ENCODE measurements around the gene COPS2.

DNA sequence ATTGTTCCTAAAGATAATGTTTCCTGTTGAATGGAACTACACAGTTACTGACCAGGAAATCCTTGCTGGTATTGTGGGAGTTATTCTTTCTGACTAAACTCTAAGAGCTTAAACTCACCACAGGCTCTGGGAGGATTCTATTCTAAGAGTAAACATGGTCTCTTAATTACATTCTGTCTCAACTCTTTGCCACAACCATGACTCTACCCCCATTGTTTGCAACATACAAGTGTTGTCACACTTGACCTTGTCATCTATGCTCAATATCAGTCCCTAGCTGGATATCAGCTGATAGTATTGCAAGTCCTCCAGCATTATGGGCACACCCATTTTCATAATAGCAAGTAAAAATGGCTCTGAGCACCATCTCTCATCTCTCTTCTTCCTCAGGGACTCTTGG, 79.5 kb downstream of the COPS2 start:
- TF ChIP-seq, protein P1, sequence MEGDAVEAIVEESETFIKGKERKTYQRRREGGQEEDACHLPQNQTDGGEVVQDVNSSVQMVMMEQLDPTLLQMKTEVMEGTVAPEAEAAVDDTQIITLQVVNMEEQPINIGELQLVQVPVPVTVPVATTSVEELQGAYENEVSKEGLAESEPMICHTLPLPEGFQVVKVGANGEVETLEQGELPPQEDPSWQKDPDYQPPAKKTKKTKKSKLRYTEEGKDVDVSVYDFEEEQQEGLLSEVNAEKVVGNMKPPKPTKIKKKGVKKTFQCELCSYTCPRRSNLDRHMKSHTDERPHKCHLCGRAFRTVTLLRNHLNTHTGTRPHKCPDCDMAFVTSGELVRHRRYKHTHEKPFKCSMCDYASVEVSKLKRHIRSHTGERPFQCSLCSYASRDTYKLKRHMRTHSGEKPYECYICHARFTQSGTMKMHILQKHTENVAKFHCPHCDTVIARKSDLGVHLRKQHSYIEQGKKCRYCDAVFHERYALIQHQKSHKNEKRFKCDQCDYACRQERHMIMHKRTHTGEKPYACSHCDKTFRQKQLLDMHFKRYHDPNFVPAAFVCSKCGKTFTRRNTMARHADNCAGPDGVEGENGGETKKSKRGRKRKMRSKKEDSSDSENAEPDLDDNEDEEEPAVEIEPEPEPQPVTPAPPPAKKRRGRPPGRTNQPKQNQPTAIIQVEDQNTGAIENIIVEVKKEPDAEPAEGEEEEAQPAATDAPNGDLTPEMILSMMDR (conservative IDR thresholded peaks at IDR 0.05 in 1 of 2, IDR thresholded peaks at IDR 0.05 in 1 of 2; ENCODE audit: low read depth in 1 of 2, low read length in 2 of 2): no peak
- TF ChIP-seq EZH2 (IDR thresholded peaks at IDR 0.05; ENCODE audit: low read length, missing control alignments): no peak
